ENCODE results near the gene LRRC8D.
"Not testable (repeated sequence)": the region's sequence is repeated elsewhere in the genome, so short reads cannot be mapped to it uniquely, and the experiment has no call there.

LRRC8D gene

GRCh38 chr1:89982846-89983245, 162.0 kb downstream of the LRRC8D start:
- in situ Hi-C loops (cut with MboI; ENCODE audit: low sequenced_read_pairs) = not testable (repeated sequence)

- in situ Hi-C loops (cut with MboI; ENCODE audit: low sequenced_read_pairs) = not testable (repeated sequence)
Observed at GRCh38 chr1:89984564-89985116, 163.8 kb downstream of the LRRC8D start.

GRCh38 chr1:89986020-89986419, 165.2 kb downstream of the LRRC8D start:
- in situ Hi-C loops (cut with MboI; ENCODE audit: low sequenced_read_pairs) = no loop called here

Data from hTERT RPE-1 (cell line).